GM12874 (cell line): ENCODE data around the gene EPHX1.
A peak's percentile ranks its signal among the peaks of the same experiment; 100 is the strongest.

Experiments
- TF ChIP-seq, protein P1 (sequence below): IDR thresholded peaks from 2 replicates; pipeline ENCODE4 v1.5.1; 2011; ENCODE audit warnings: low read depth, mild to moderate bottlenecking, control low read depth, low read length, moderate library complexity; ENCODE audit not compliant: insufficient read depth

Gene EPHX1

DNA sequence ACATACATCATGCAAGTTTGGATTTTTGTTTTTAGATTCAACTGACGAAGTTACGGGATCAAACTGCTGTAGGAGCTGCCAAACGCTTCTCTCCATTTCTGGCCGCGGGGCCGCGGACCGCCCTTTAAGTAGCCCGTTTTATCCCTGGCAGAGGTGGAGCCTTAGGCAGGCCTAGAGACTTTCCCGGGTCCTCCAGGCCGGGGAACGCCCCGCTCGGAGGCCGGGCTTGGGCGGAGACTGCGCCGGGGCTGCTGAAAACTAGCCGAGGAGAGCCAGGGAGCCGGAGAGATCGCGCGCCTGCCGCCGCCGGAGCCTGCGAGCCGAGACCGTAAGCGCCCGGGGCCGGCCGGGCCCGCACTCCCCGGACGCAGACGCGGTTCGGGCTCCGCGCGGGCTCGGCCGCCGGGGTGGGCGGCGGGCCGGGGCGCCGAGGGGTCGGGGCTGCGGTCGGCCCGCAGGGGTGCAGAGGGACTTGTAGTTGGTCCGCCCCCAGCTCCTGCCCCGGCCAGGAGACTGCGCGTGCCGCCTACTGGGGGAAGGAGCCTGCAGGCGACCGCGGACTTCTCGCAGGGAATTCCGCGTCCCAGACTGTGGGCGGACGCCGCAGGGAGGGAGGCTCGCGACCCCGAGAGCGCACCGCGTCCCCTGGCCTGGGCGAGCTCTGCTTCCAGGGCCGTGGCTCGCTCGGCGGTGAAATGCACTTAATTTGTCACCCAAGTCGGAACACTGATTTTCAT lies at the start of gene EPHX1:
TSS of gene EPHX1 (plus strand) at position 283 of the 737 bp plus-strand sequence. CDS start 18,606 bp downstream, outside the sequence.
- TF ChIP-seq, protein P1, sequence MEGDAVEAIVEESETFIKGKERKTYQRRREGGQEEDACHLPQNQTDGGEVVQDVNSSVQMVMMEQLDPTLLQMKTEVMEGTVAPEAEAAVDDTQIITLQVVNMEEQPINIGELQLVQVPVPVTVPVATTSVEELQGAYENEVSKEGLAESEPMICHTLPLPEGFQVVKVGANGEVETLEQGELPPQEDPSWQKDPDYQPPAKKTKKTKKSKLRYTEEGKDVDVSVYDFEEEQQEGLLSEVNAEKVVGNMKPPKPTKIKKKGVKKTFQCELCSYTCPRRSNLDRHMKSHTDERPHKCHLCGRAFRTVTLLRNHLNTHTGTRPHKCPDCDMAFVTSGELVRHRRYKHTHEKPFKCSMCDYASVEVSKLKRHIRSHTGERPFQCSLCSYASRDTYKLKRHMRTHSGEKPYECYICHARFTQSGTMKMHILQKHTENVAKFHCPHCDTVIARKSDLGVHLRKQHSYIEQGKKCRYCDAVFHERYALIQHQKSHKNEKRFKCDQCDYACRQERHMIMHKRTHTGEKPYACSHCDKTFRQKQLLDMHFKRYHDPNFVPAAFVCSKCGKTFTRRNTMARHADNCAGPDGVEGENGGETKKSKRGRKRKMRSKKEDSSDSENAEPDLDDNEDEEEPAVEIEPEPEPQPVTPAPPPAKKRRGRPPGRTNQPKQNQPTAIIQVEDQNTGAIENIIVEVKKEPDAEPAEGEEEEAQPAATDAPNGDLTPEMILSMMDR: 0 out of 2 replicates have a peak, but pooled peaks have one; percentile 18

DNA sequence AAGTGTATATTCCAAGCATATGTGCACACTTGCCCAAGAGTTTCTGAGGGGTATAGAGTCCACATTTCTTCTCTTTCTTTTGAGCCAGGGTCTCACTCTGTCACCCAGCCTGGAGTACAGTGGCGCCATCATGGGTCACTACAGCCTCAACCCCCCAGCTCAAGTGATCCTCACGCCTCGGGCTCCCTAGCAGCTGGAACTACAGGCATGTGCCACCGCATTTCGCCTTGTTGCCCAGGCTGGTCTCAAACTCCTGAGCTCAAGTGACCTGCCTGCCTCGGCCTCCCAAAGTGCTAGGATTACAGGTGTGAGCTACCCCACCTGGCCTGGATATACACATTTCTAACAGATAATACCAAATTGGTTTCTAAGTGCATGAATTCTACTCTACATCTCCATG lies 49.4 kb upstream of the EPHX1 start:
- TF ChIP-seq, protein P1: no peak

DNA sequence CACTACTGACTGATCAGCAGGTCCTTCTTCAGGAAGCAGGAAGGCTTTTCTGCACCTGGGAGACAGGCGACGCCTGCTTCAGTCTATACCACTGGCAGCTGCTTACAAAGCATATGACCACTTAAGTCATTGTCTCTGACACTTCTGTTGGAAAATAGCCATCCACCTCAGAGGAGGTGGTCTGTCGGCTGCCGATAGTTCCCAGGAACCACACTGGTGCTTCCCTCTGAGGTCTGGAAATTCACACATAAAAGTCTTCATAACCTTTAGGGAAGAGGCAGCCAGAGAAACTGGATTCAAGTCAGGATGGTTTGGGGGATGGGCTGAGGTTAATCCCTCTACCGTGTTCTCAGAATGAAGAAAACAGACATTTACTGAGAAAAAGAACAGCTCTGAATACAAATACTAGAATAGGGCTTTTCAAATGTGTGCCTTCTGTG lies 47.9 kb upstream of the EPHX1 start:
- TF ChIP-seq, protein P1: no peak

DNA sequence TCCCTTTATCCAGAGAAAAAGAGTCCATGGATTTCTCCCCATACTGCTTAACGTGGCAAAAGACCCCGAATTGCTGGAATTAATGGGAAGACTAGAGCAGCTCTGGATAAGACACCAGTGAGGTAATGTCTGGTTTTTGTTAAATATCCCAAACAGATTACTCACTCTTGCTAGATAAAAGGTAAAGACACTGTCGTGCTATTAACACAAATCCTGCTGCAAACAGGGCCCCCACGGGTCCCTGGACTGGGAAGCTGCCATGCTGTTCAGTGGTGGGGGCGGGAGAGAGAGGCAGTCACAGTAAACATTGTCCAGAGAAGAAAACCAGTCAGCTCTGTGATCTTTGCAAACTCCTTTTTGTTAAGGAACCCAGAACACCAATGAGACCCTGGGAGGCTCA lies 47.5 kb upstream of the EPHX1 start:
- TF ChIP-seq, protein P1: no peak

DNA sequence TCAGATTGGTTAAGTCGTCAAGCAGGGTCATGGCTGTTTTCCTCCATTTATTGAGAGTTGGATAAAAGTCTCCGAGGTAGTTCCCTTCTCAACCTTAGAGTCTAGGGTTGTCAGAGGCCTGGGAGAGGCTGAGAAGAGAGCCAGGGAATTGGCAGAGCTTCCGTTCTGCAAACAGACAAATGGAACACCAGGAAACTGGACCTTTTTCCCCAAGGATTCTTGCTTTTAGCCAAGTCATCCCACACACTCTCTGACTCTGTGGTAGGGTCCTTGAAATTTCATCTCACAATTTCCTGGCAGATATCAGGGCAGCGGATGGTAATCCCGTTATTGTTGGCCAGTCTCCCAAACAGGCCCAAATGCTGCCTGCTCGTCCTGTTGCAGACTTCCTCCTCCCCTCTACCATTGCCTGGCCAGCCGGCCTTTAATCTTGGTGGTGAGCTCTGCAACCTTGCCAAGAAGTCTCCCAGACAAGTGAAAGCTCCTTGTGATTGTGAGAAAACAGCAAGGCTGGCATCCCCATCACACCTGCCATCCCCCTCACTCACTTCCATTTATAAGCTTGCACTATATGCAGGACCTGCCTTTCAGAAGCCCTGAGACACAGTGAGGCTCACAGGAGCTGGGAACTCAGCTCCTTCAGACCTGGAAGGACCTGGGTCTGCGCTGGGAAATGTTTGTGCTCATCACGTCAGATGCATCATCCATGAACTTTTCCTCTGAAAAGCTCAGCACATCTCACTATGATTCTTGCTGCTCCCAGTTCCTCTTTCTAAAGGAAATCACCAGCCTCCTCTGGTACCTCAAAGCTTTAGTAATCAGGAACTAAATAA lies 46.0 kb upstream of the EPHX1 start:
- TF ChIP-seq, protein P1: no peak

GRCh38 chr1:225765982-225766674 lies 43.8 kb upstream of the EPHX1 start:
- TF ChIP-seq, protein P1: no peak
